ENCODE measurements around the gene CSNK1A1.

DNA sequence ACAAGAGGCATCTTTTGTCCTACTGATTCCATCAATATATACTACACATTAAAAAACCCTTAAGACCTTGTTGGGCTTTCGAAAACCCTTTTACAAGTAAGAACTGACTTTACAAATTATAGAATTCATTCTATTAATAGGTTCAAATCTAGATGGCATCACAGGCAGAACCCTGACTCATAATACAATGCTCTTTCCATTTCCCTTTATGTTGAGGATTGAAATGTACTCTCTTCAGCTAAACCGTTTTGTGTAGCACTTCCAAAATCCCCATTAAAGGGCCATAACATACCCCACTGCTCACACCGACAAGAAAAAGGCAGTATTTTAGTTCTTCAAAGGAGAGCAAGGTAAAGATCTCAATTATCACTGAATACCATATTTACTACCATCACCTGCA is 11.2 kb downstream of the CSNK1A1 start:
- no peak for TF ChIP-seq EGR1 (IDR thresholded peaks at IDR 0.05)
- TF ChIP-seq, protein P1, sequence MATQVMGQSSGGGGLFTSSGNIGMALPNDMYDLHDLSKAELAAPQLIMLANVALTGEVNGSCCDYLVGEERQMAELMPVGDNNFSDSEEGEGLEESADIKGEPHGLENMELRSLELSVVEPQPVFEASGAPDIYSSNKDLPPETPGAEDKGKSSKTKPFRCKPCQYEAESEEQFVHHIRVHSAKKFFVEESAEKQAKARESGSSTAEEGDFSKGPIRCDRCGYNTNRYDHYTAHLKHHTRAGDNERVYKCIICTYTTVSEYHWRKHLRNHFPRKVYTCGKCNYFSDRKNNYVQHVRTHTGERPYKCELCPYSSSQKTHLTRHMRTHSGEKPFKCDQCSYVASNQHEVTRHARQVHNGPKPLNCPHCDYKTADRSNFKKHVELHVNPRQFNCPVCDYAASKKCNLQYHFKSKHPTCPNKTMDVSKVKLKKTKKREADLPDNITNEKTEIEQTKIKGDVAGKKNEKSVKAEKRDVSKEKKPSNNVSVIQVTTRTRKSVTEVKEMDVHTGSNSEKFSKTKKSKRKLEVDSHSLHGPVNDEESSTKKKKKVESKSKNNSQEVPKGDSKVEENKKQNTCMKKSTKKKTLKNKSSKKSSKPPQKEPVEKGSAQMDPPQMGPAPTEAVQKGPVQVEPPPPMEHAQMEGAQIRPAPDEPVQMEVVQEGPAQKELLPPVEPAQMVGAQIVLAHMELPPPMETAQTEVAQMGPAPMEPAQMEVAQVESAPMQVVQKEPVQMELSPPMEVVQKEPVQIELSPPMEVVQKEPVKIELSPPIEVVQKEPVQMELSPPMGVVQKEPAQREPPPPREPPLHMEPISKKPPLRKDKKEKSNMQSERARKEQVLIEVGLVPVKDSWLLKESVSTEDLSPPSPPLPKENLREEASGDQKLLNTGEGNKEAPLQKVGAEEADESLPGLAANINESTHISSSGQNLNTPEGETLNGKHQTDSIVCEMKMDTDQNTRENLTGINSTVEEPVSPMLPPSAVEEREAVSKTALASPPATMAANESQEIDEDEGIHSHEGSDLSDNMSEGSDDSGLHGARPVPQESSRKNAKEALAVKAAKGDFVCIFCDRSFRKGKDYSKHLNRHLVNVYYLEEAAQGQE (IDR thresholded peaks at IDR 0.05; ENCODE audit: low read depth): no peak
- no peak for TF ChIP-seq YY1 (IDR thresholded peaks at IDR 0.05; ENCODE audit: low read depth)
- no peak for TF ChIP-seq NFIC (IDR thresholded peaks at IDR 0.05)
- TF ChIP-seq FOXM1 (IDR thresholded peaks at IDR 0.05; ENCODE audit: borderline replicate concordance, low read depth): no peak
- no peak for TF ChIP-seq RAD21 (IDR thresholded peaks at IDR 0.05; ENCODE audit: low read depth)
- TF ChIP-seq EP300 (IDR thresholded peaks at IDR 0.05; ENCODE audit: borderline replicate concordance): no peak
- no peak for TF ChIP-seq TAF1 (IDR thresholded peaks at IDR 0.05; ENCODE audit: low read depth)
- TF ChIP-seq CEBPB (IDR thresholded peaks at IDR 0.05): no peak

All from Ishikawa (cell line).